CD4-positive, alpha-beta T cell treated with Interleukin-1 beta for 1 hour (primary cell): ENCODE data around the gene HDAC11.

Experiments
- DNase-seq, 2 donors: peaks; one replicate each; pipeline ENCODE4 v3.0.0-alpha.2; 2020 to 2022

The HDAC11 gene

GRCh38 chr3:13528217-13528867 is 48.2 kb downstream of the HDAC11 start:
- no peak for DNase-seq

GRCh38 chr3:13529196-13530112 is 49.3 kb downstream of the HDAC11 start:
- no peak for DNase-seq

- DNase-seq = no peak
Measured at GRCh38 chr3:13530241-13531009, 50.3 kb downstream of the HDAC11 start.

DNA sequence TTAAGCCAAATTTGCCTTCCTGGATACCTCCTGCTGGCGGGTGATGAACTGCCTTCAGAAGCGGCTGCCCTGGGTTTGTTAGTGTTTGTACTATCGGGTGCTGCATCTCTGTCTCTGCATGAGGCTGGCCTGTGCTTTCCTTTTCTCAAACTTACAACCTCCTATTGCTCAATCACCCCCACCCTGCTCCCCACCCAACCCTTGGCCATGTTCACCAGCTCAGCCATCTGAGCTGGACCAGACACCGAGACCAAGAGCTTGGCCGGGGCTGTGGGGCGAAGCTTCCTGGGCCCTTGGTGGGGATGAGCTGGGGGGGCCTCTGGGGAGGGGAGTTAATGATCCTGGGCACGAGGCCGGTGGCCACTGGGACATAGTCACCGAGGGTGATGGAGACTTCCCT is 52.0 kb downstream of the HDAC11 start:
- no peak for DNase-seq

DNA sequence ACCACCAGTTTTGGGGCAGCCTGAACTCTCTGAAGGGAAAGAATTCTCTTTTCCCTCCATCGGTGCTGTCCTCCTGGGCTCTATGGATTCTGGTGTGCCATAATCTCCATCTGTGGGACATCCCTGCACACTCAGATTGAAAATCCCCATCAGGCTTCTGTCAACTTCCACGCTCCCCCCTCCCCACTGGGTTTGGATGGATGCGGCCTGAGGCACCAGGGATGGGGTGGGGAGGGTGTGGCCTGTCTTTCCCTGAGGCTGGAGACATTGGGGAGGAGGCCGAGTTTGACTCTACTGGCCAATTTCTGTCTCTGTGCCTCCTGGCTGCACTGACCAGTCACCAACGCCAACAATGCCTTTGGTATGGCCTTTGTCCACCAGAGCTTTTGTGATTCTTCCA is 52.5 kb downstream of the HDAC11 start:
- no peak for DNase-seq

DNA sequence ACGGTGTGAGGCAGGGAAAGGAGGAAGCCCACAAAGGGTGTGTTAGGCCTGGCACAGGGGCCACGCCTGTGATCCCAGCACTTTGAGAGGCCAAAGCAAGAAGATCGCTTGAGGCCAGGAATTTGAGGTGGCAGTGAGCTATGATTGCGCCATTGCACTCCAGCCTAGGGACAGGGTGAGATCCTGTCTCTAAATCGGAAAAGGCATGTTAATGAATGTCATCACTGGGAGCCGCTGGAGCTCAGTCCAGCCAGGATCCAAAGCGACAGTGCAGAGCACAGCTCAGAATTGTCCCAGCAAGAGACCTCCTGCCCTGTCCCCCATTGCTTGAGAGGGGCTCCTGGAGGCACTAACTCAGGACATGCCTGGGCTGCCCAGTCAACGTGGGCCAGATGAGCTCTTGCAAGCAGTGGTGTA is 53.8 kb downstream of the HDAC11 start:
- no peak for DNase-seq

GRCh38 chr3:13535526-13535875 is 55.4 kb downstream of the HDAC11 start:
- DNase-seq = no peak

DNA sequence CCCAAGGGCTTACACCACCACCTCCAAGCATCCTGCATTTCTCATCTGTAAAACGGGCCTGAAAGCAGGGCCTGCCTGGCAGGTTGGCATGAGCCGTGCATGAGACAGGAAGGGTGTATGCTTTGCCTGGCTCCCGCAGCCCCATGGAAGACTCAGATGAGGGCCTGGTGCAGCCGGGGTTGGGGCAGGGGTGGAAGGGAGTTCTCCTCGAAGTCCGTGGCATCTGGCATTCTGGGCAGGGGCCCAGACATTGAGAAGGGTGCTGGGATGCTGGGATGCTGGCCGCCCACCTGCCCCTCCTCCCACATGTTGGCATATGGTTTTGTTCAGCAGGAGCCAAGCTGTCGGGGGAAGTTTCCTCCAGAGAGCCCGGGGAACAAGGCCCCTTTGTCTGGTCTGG is 55.8 kb downstream of the HDAC11 start:
- DNase-seq = no peak

GRCh38 chr3:13536432-13536831 is 56.3 kb downstream of the HDAC11 start:
- DNase-seq = no peak

GRCh38 chr3:13536832-13537231 is 56.7 kb downstream of the HDAC11 start:
- DNase-seq = no peak

DNA sequence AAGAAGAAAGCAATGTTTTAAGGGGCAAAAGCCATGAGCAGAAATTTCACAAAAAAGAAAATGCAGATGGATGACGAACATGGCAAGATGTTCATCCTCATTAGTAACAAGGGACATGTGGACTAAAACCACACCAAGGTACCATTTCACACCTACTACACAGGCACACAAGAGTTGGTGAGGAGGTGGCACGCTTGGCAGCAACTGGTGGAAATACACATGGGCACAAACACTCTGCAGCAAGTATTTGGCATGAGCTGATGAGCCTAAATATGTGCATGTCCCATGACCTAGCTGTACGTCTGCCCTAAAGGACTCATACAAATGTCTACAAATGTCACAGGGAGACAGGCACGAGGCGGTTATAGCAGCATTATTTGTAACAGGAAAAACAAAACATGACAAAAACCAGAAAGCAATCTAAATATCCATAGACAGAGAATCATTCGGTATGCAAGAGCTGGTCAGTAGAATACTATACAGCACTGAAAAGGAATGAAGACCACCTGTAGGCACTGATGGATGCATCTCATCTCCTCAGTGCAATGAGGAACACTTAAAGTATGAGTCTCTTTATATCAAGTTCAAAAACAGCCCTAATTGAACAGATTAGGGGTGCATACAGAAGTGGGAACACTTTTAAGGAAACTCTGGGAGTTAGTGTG is 57.3 kb downstream of the HDAC11 start:
- DNase-seq = no peak

- DNase-seq = no peak
Measured at GRCh38 chr3:13537909-13538296, 57.8 kb downstream of the HDAC11 start.

GRCh38 chr3:13538520-13539291 is 58.6 kb downstream of the HDAC11 start:
- no peak for DNase-seq

GRCh38 chr3:13539292-13539638 is 59.2 kb downstream of the HDAC11 start:
- DNase-seq = no peak

DNA sequence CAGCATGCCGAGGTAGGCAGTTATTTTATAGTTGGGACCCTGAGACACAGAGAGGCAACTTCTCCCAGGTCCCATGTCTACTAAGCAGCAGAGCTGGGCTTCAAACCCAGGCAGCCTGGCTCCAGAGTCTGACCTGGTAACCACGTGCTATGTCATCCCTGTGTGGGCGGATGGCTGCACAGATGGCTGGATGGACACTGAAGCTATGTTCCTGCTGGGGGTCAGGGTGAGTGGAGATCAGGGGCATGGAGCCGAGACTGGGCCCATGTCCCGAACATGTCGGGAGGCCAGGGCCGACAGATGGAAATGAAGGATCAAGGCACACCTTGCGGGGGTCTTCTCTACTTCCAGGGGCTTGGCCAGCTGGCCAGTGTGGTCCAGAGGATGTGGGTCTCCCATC is 59.6 kb downstream of the HDAC11 start:
- DNase-seq = no peak

- no peak for DNase-seq
Measured at GRCh38 chr3:13540297-13540995, 60.3 kb downstream of the HDAC11 start.

GRCh38 chr3:13541691-13542090 is 61.6 kb downstream of the HDAC11 start:
- DNase-seq = no peak

DNA sequence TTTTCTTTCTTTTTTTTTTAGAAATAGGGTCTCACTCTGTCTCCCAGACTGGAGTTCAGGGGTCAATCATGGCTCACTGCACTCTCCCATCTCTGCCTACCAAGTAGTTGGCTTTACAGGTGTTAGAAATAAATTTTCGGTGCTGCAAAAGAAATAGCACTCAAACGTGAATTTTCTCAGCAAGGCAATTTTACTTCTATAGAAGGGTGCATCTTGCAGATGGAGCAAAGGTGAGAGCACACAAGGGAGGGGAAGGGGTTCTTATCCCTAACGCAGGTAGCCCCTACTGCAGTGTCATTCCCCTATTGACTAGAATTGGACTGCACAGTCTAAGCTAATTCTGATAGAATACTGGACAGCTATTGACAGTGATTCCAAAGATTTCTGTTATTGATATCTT is 62.0 kb downstream of the HDAC11 start:
- DNase-seq = no peak

DNA sequence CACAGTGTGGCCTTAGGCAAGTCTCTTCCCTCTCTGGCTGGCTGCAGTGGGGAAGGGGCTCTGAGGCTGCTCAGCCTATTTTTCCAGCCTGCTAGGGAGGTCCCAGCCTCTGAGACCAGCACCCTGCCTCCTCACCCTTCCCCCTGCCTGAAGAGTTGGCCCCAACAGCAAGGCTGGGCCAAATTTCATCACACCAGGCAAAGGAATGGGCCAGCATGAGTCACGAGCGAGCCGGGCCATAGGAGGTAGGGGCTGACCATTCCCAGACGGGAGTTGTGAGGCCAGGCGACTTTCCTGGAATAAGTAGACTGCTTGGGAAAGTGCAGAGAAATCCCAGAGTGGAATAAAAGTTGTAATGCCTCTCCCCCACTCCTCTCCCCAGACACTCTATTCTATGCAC is 63.1 kb downstream of the HDAC11 start:
- DNase-seq = no peak

GRCh38 chr3:13544293-13544831 is 64.3 kb downstream of the HDAC11 start:
- DNase-seq = peak; percentile 46 to 52

GRCh38 chr3:13544951-13545651 is 65.0 kb downstream of the HDAC11 start:
- DNase-seq = no peak
